ENCODE measurements around the gene SGSM2. TPM values are rescaled to one million over a fixed set of nuclear protein-coding genes. Genes with fewer than 3 reads are reported as not detected.
A peak's percentile ranks its signal among the peaks of the same experiment; 100 is the strongest.

The SGSM2 gene
- total and polyA plus RNA-seq, 2 experiments from 2014 or later = 13.7 to 52.4 TPM

GRCh38 chr17:2336215-2336851 is 968 bp upstream of the SGSM2 start, which contains the start of gene TSR1:
TSR1 (minus strand) TSS chr17:2336457; CDS start chr17:2336427, 30 bp downstream.
- TF ChIP-seq ETS1 (IDR thresholded peaks at IDR 0.05) = peak; percentile 76
- no peak for TF ChIP-seq EZH2phosphoT487 (IDR thresholded peaks at IDR 0.05; ENCODE audit: unreplicated experiment)
- TF ChIP-seq CREB1 (CRISPR knock-in tag; IDR thresholded peaks at IDR 0.05; ENCODE audit: low read depth) = peak; percentile 71
- TF ChIP-seq CTCF (conservative IDR thresholded peaks at IDR 0.05; ENCODE audit: low read depth in 2 of 2) = peak in 1 of 2 experiments; percentile 49; a peak in 2 of 4 replicates
- TF ChIP-seq POLR2AphosphoS5 (IDR thresholded peaks at IDR 0.05; ENCODE audit: low read depth) = peak; percentile 95
- 0 out of 3 replicates have a peak, but pooled peaks cover 2% of the 10 kb centered on the region for H3K36me3 Mint-ChIP-seq (ENCODE audit: low read depth)
- peaks cover 17% of the 10 kb centered on the region for H3K27me3 Mint-ChIP-seq (ENCODE audit: insufficient read depth, low read depth, poor library complexity)
- H3K27ac Mint-ChIP-seq = peak within 1 kb of the TSS; percentile 99
- peak within 1 kb of the TSS; percentile 95 for H3K4me3 ChIP-seq
- peaks cover 38% of the 10 kb centered on the region for H3F3A ChIP-seq (replicated peaks; ENCODE audit: low read depth)
- no peaks in the 10 kb centered on the region for H3K27me3 ChIP-seq (ENCODE audit: insufficient read depth)
- H3K36me3 ChIP-seq (ENCODE audit: insufficient read depth) = peaks cover 40% of the 10 kb centered on the region
- peak within 1 kb of the TSS; percentile 84 for H3K27ac ChIP-seq (ENCODE audit: low read depth)
- H3K79me2 ChIP-seq (replicated peaks; ENCODE audit: insufficient read depth) = peaks cover 63% of the 10 kb centered on the region
- no peak within 1 kb of the TSS; the same call in 2 of the 3 replicates for H3K4me3 Mint-ChIP-seq
- peak; percentile 86 for ATAC-seq
- H3K4me1 ChIP-seq (ENCODE audit: insufficient read depth) = peaks cover 20% of the 10 kb centered on the region
- H2AFZ ChIP-seq = peak within 1 kb of the TSS; percentile 98
- peak within 1 kb of the TSS; percentile 99 for H3K4me2 ChIP-seq
- H3K4me1 Mint-ChIP-seq = peaks cover 5% of the 10 kb centered on the region
- H3K9me2 ChIP-seq (ENCODE audit: insufficient read depth) = no peaks in the 10 kb centered on the region
- peaks cover 2% of the 10 kb centered on the region; the same call in 1 of the 3 replicates for H3K9me3 Mint-ChIP-seq
- DNase-seq (ENCODE audit: low spot score) = peak; percentile 95
- H4K20me1 ChIP-seq (replicated peaks; ENCODE audit: insufficient read depth) = peaks cover 27% of the 10 kb centered on the region

GRCh38 chr17:2337544-2338314 is 428 bp downstream of the SGSM2 start:
- Mint-ChIP-seq H3K4me1 (peaks cover 5% of the 10 kb centered on the region), H3K27me3 (ENCODE audit: insufficient read depth, low read depth, poor library complexity) (peaks cover 17% of the 10 kb centered on the region), H3K4me3 (peak overlapping the region; percentile 84; the same call in 2 of the 3 replicates), H3K9me3 (peaks cover 2% of the 10 kb centered on the region; the same call in 1 of the 3 replicates), H3K36me3 (ENCODE audit: low read depth) (peaks cover 6% of the 10 kb centered on the region; the same call in 1 of the 3 replicates), H3K27ac (no peak overlapping the region)
- Histone ChIP-seq H3K4me2 (peak overlapping the region; percentile 99), H3K27ac (ENCODE audit: low read depth) (no peak overlapping the region), H3F3A (replicated peaks; ENCODE audit: low read depth) (peaks cover 33% of the 10 kb centered on the region), H3K9me2 (ENCODE audit: insufficient read depth) (no peaks in the 10 kb centered on the region), H3K27me3 (ENCODE audit: insufficient read depth) (no peaks in the 10 kb centered on the region), H2AFZ (peak overlapping the region; percentile 87), H3K4me1 (ENCODE audit: insufficient read depth) (peaks cover 20% of the 10 kb centered on the region), H3K36me3 (ENCODE audit: insufficient read depth) (peaks cover 26% of the 10 kb centered on the region), H3K4me3 (peak overlapping the region; percentile 95), H3K79me2 (replicated peaks; ENCODE audit: insufficient read depth) (peaks cover 49% of the 10 kb centered on the region), H4K20me1 (replicated peaks; ENCODE audit: insufficient read depth) (peaks cover 25% of the 10 kb centered on the region)
- peak; percentile 32; the same call in 1 of the 2 replicates for TF ChIP-seq CREB1 (CRISPR knock-in tag; IDR thresholded peaks at IDR 0.05; ENCODE audit: low read depth)
- TF ChIP-seq JUNB (IDR thresholded peaks at IDR 0.05; ENCODE audit: unreplicated experiment) = no peak
- DNase-seq (ENCODE audit: low spot score) = peak; percentile 77
- ATAC-seq = peak; percentile 39
